Panc1 (cell line): Measurements from ENCODE around the gene CAPZA1. TPM values are rescaled to one million over a fixed set of nuclear protein-coding genes. Genes with fewer than 3 reads are reported as not detected.
"Not testable (repeated sequence)": the region's sequence is repeated elsewhere in the genome, so short reads cannot be mapped to it uniquely, and the experiment has no call there.

Experiments used
- ATAC-seq: fragments of 200-7000 bp; cut with Tn5 transposase; 2 replicates; pipeline ENCODE4 v1.9.1; 2020; ENCODE audit warnings: mild to moderate bottlenecking, moderate library complexity
- BruUV-seq: library from RNA; stranded (reverse); fragments of 400-500 nt; replicated peaks from 2 replicates; lab custom pipeline; 2021; lab: Mats Ljungman, UMichigan
- CTCF ChIA-PET: fragments of 300-600 bp; sonication (Branson Sonifier 250); formaldehyde crosslinking; loops from one replicate; lab custom pipeline; 2022; ENCODE audit warnings: antibody characterized with exemption; lab: Charles Lee
- POLR2A ChIA-PET: fragments of 300-600 bp; sonication (Branson Sonifier 250); formaldehyde crosslinking; loops from one replicate; lab custom pipeline; 2022; ENCODE audit warnings: antibody characterized with exemption; lab: Charles Lee
- DNase-seq: peaks from one replicate; pipeline ENCODE4 v3.0.0-alpha.2; 2010; ENCODE audit warnings: low read depth, low spot score
- H3K27ac ChIP-seq: 2 replicates; pipeline ENCODE4 v1.5.1; 2011; ENCODE audit warnings: mild to moderate bottlenecking, low read length, inconsistent platforms
- H3K27me3 ChIP-seq: fragments of 200-500 bp; sonication (Bioruptor generic); 2 replicates; pipeline ENCODE4 v1.6.0; 2014; ENCODE audit warnings: low read length, inconsistent platforms; ENCODE audit not compliant: control insufficient read depth, insufficient read depth
- H3K36me3 ChIP-seq: fragments of 200-500 bp; sonication (Bioruptor generic); 2 replicates; pipeline ENCODE4 v1.5.1; 2014; ENCODE audit warnings: inconsistent platforms, mild to moderate bottlenecking, low read length, moderate library complexity; ENCODE audit not compliant: control insufficient read depth, insufficient read depth
- H3K4me1 ChIP-seq: 2 replicates; pipeline ENCODE4 v1.5.1; 2011; ENCODE audit warnings: inconsistent platforms, mild to moderate bottlenecking, low read length, moderate library complexity; ENCODE audit not compliant: control insufficient read depth, insufficient read depth
- H3K4me3 ChIP-seq, 2 experiments: 2 replicates each; pipeline ENCODE4 v1.5.1; 2011 to 2012; ENCODE audit warnings: low read depth in 2 of 2, low read length in 2 of 2, mild to moderate bottlenecking in 2 of 2, inconsistent platforms in 1 of 2, moderate library complexity in 1 of 2
- H3K9me3 ChIP-seq: fragments of 200-500 bp; sonication (Bioruptor generic); 2 replicates; pipeline ENCODE4 v1.5.1; 2014; ENCODE audit warnings: low read depth, mild to moderate bottlenecking, inconsistent platforms, low read length, moderate library complexity; ENCODE audit not compliant: control insufficient read depth, insufficient read depth
- CTCF ChIP-seq: fragments of 450-650 bp; IDR thresholded peaks from 2 replicates; pipeline ENCODE4 v1.5.1; 2017; ENCODE audit warnings: mild to moderate bottlenecking
- POLR2AphosphoS5 ChIP-seq: IDR thresholded peaks from 2 replicates; pipeline ENCODE4 v1.6.1; 2012; ENCODE audit warnings: mild to moderate bottlenecking, low read depth, low read length, moderate library complexity
- REST ChIP-seq, 2 experiments: IDR thresholded peaks; 2 replicates each; pipeline ENCODE4 v1.6.1; 2011 to 2012; ENCODE audit warnings: low read depth in 2 of 2, control low read depth in 1 of 2, low read length in 1 of 2, mild to moderate bottlenecking in 1 of 2, moderate library complexity in 1 of 2; ENCODE audit not compliant: insufficient read depth in 1 of 2
- SIN3A ChIP-seq: IDR thresholded peaks from 2 replicates; pipeline ENCODE4 v1.6.1; 2012; ENCODE audit warnings: low read depth, mild to moderate bottlenecking, low read length, moderate library complexity, borderline replicate concordance; ENCODE audit not compliant: insufficient read depth
- TCF7L2 ChIP-seq: IDR thresholded peaks from 2 replicates; pipeline ENCODE4 v1.6.1; 2011; ENCODE audit warnings: mild to moderate bottlenecking, low read depth, low read length, inconsistent platforms
- in situ Hi-C: cut with HindIII; loops from 2 replicates; pipeline ENCODE4 v1.10.0; 2016; ENCODE audit warnings: low sequenced_read_pairs, low pct_unique_long_range_greater_than_20kb
- intact Hi-C: fragments of 100-400 bp; cut with micrococcal nuclease; formaldehyde crosslinking; loops from one replicate; pipeline ENCODE4 v1.10.0; 2022; ENCODE audit not compliant: unreplicated experiment
- total RNA-seq: library from RNA; stranded (reverse); gene quantifications from one replicate; pipeline ENCODE4 v1.2.1, GENCODE V29; 2021; ENCODE audit not compliant: unreplicated experiment

The CAPZA1 gene
- total RNA-seq, 1 experiment from 2014 or later, result 128 TPM

- BruUV-seq, result no TSS peak
Measured at GRCh38 chr1:112620377-112620695, 704 bp downstream of the CAPZA1 start.

GRCh38 chr1:112624493-112624892 lies 4.9 kb downstream of the CAPZA1 start:
- CTCF ChIA-PET, intact Hi-C loops, H3K27ac ChIP-seq, H3K27me3 ChIP-seq, POLR2A ChIA-PET, BruUV-seq, H3K9me3 ChIP-seq, H3K4me3 ChIP-seq, in situ Hi-C loops, DNase-seq, ATAC-seq: not testable (repeated sequence)
- H3K4me1 ChIP-seq, result peaks cover 18% of the 10 kb centered on the region
- peaks cover 11% of the 10 kb centered on the region for H3K36me3 ChIP-seq

More at GRCh38 chr1:112620377-112620695, 704 bp downstream of the CAPZA1 start:
- POLR2A ChIA-PET, result no interaction called here
- intact Hi-C loops (no loop called here), in situ Hi-C loops (no loop called here)
- peaks cover 14% of the 10 kb centered on the region for H3K36me3 ChIP-seq
- DNase-seq, result no peak
- no peak for TF ChIP-seq REST (IDR thresholded peaks at IDR 0.05; ENCODE audit: insufficient read depth in 1 of 2, low read depth in 2 of 2, low read length in 1 of 2)
- TF ChIP-seq SIN3A, result no peak
- TF ChIP-seq CTCF, result no peak
- no peak for TF ChIP-seq TCF7L2
- TF ChIP-seq POLR2AphosphoS5, result no peak
- no peaks in the 10 kb centered on the region for H3K9me3 ChIP-seq
- peaks cover 12% of the 10 kb centered on the region for H3K4me1 ChIP-seq
- H3K27me3 ChIP-seq, result no peaks in the 10 kb centered on the region
- peak overlapping the region; percentile 96 to 97 for H3K4me3 ChIP-seq
- CTCF ChIA-PET, result no interaction called here
- no peak for ATAC-seq
- peak overlapping the region; percentile 99 for H3K27ac ChIP-seq

- Histone ChIP-seq H3K36me3 (peaks cover 4% of the 10 kb centered on the region; the same call in 1 of the 2 replicates), H3K9me3 (no peaks in the 10 kb centered on the region), H3K4me1 (peaks cover 21% of the 10 kb centered on the region), H3K27me3 (no peaks in the 10 kb centered on the region), H3K4me3 (no peak overlapping the region), H3K27ac (peak overlapping the region; percentile 39; the same call in 1 of the 2 replicates)
- ATAC-seq (no peak), DNase-seq (no peak)
- intact Hi-C loops, result no loop called here
- in situ Hi-C loops, result no loop called here
- no TSS peak for BruUV-seq
- no peak for TF ChIP-seq REST (IDR thresholded peaks at IDR 0.05; ENCODE audit: insufficient read depth in 1 of 2, low read depth in 2 of 2, low read length in 1 of 2)
- TF ChIP-seq CTCF, result no peak
- TF ChIP-seq SIN3A, result no peak
- TF ChIP-seq POLR2AphosphoS5, result no peak
- TF ChIP-seq TCF7L2, result no peak
- ChIA-PET POLR2A (no interaction called here), CTCF (no interaction called here)
Measured at GRCh38 chr1:112625696-112626095, 6.1 kb downstream of the CAPZA1 start.
